WERI-Rb-1 (cell line): ENCODE measurements around the gene SFTPB.

Experiments
- DNase-seq: peaks from one replicate; pipeline ENCODE4 v3.0.0-alpha.2; 2020
- H3K27ac ChIP-seq: fragments of 250-450 bp; sonication (Bioruptor Pico); 2 replicates; pipeline ENCODE4 v1.5.1; 2020; ENCODE audit warnings: mild to moderate bottlenecking, moderate library complexity
- H3K27me3 ChIP-seq: fragments of 250-450 bp; sonication (Bioruptor Pico); 2 replicates; pipeline ENCODE4 v1.5.1; 2021; ENCODE audit warnings: mild to moderate bottlenecking, low read depth, moderate library complexity; ENCODE audit not compliant: insufficient read depth, severe bottlenecking
- H3K36me3 ChIP-seq: fragments of 250-450 bp; sonication (Bioruptor Pico); 2 replicates; pipeline ENCODE4 v1.5.1; 2020; ENCODE audit warnings: mild to moderate bottlenecking, moderate library complexity
- H3K4me3 ChIP-seq: 2 replicates; pipeline ENCODE4 v1.5.1; 2011; ENCODE audit warnings: low read depth, mild to moderate bottlenecking, control low read depth, low read length
- H3K9me3 ChIP-seq: fragments of 250-450 bp; sonication (Bioruptor Pico); 2 replicates; pipeline ENCODE4 v1.5.1; 2021; ENCODE audit warnings: mild to moderate bottlenecking, moderate library complexity; ENCODE audit not compliant: severe bottlenecking
- CTCF ChIP-seq: IDR thresholded peaks from 2 replicates; pipeline ENCODE4 v1.5.1; 2011; ENCODE audit warnings: low read depth, mild to moderate bottlenecking, control low read depth, inconsistent platforms, low read length

Gene SFTPB

GRCh38 chr2:85712849-85713612 is 45.0 kb upstream of the SFTPB start:
- no peaks in the 10 kb centered on the region for H3K9me3 ChIP-seq

DNA sequence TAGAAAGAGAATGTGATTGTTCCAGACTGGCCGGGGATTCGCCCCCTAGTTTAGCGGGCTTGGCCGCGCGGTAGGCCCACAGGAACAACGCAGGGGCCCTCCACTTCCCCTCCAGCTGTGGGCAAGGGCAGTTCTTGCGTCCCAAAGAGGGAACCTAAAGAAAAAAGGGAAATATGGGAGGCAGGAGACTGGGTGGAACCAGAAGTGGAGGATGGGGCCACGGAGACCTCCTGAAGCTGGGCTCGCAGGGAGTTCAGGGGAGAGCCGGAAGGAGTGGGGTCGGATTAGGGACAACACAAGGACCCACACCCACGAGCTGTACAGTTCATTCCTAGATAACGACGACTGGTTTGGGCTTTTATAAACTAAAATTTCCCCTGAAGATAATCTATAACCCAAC is 44.3 kb upstream of the SFTPB start:
- no peak overlapping the region for H3K4me3 ChIP-seq
- no peak for TF ChIP-seq CTCF
- H3K27me3 ChIP-seq: no peaks in the 10 kb centered on the region
- H3K27ac ChIP-seq: no peak overlapping the region
- no peak for DNase-seq
- no peaks in the 10 kb centered on the region for H3K9me3 ChIP-seq
- H3K36me3 ChIP-seq: no peaks in the 10 kb centered on the region

More at GRCh38 chr2:85712849-85713612, 45.0 kb upstream of the SFTPB start:
- Histone ChIP-seq H3K27ac (no peak overlapping the region), H3K4me3 (no peak overlapping the region), H3K36me3 (no peaks in the 10 kb centered on the region), H3K27me3 (no peaks in the 10 kb centered on the region)
- no peak for TF ChIP-seq CTCF
- DNase-seq: no peak

DNA sequence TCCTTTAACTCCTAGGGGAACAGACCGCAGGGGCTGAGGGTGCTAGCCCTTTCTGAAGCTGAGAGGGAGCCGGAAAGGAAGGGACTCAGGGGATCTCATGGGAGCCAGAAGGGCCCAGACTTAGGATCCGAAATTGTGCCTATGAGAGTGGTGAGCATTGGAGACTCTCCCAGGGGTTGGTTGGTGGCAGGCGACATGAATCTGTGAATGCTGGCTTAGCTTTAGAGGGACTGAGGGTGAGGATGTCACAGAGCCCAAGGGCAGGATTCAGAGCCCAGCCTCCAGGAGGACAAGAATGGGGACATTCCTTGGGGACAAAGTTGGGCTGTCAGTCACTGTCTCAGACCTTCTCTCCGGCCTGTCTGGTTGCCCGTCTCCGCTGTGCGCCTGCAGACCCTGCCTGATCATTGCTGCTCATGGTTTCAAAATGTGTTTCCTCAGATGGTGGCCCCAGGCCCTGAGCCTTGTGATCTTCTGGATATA is 43.6 kb upstream of the SFTPB start:
- no peaks in the 10 kb centered on the region for H3K9me3 ChIP-seq
- no peaks in the 10 kb centered on the region for H3K36me3 ChIP-seq
- TF ChIP-seq CTCF: no peak
- no peak overlapping the region for H3K4me3 ChIP-seq
- H3K27me3 ChIP-seq: no peaks in the 10 kb centered on the region
- DNase-seq: no peak
- H3K27ac ChIP-seq: no peak overlapping the region

GRCh38 chr2:85710687-85711577 is 42.9 kb upstream of the SFTPB start:
- DNase-seq: no peak
- H3K36me3 ChIP-seq: no peaks in the 10 kb centered on the region
- H3K4me3 ChIP-seq: no peak overlapping the region
- H3K9me3 ChIP-seq: no peaks in the 10 kb centered on the region
- no peak for TF ChIP-seq CTCF
- no peaks in the 10 kb centered on the region for H3K27me3 ChIP-seq
- no peak overlapping the region for H3K27ac ChIP-seq

- H3K4me3 ChIP-seq: no peak overlapping the region
- DNase-seq: no peak
- H3K36me3 ChIP-seq: no peaks in the 10 kb centered on the region
- no peak for TF ChIP-seq CTCF
- H3K27me3 ChIP-seq: no peaks in the 10 kb centered on the region
- no peak overlapping the region for H3K27ac ChIP-seq
- no peaks in the 10 kb centered on the region for H3K9me3 ChIP-seq
These were observed 41.4 kb upstream of the SFTPB start for GRCh38 chr2:85709401-85709811.
